ENCODE results near the gene HOMER1. TPM values are rescaled to one million over a fixed set of nuclear protein-coding genes. Genes with fewer than 3 reads are reported as not detected.

The HOMER1 gene
- total RNA-seq, 1 donor, result 14.1 TPM

GRCh38 chr5:79490323-79490936 lies 23.5 kb downstream of the HOMER1 start:
- no peaks in the 10 kb centered on the region for H3K36me3 ChIP-seq (ENCODE audit: insufficient read depth, low read length)
- H3K4me1 ChIP-seq (ENCODE audit: insufficient read depth, low read length), result peaks cover 3% of the 10 kb centered on the region
- no peak overlapping the region for H3K4me2 ChIP-seq (ENCODE audit: insufficient read depth, low read length)
- no peak overlapping the region for H3K27ac ChIP-seq (ENCODE audit: low read depth, low read length)
- no peak for DNase-seq (ENCODE audit: insufficient read length, low spot score, missing footprints)
- TF ChIP-seq CTCF (IDR thresholded peaks at IDR 0.05; ENCODE audit: extremely low read depth, low read depth, low read length), result no peak
- H4K20me1 ChIP-seq (ENCODE audit: insufficient read depth, low read length), result peaks cover 3% of the 10 kb centered on the region
- H3K9me3 ChIP-seq (ENCODE audit: low read depth, low read length), result no peaks in the 10 kb centered on the region
- H3K27me3 ChIP-seq (ENCODE audit: insufficient read depth, low read length), result no peaks in the 10 kb centered on the region
- H3K79me2 ChIP-seq (ENCODE audit: insufficient read depth, low read length), result peaks cover 6% of the 10 kb centered on the region
- H2AFZ ChIP-seq (ENCODE audit: low read length), result no peak overlapping the region
- no peak overlapping the region for H3K4me3 ChIP-seq (ENCODE audit: insufficient read depth, low read length)

GRCh38 chr5:79489773-79490172 lies 24.2 kb downstream of the HOMER1 start:
- H4K20me1 ChIP-seq (ENCODE audit: insufficient read depth, low read length), result peaks cover 3% of the 10 kb centered on the region
- H3K4me1 ChIP-seq (ENCODE audit: insufficient read depth, low read length), result peaks cover 3% of the 10 kb centered on the region
- DNase-seq (ENCODE audit: insufficient read length, low spot score, missing footprints), result no peak
- H3K27me3 ChIP-seq (ENCODE audit: insufficient read depth, low read length), result no peaks in the 10 kb centered on the region
- peaks cover 6% of the 10 kb centered on the region for H3K79me2 ChIP-seq (ENCODE audit: insufficient read depth, low read length)
- no peak overlapping the region for H3K4me3 ChIP-seq (ENCODE audit: insufficient read depth, low read length)
- H3K36me3 ChIP-seq (ENCODE audit: insufficient read depth, low read length), result no peaks in the 10 kb centered on the region
- H2AFZ ChIP-seq (ENCODE audit: low read length), result no peak overlapping the region
- H3K27ac ChIP-seq (ENCODE audit: low read depth, low read length), result no peak overlapping the region
- H3K9me3 ChIP-seq (ENCODE audit: low read depth, low read length), result no peaks in the 10 kb centered on the region
- H3K4me2 ChIP-seq (ENCODE audit: insufficient read depth, low read length), result no peak overlapping the region
- TF ChIP-seq CTCF (IDR thresholded peaks at IDR 0.05; ENCODE audit: extremely low read depth, low read depth, low read length), result no peak

GRCh38 chr5:79488775-79489174 lies 25.2 kb downstream of the HOMER1 start:
- Histone ChIP-seq H3K36me3 (ENCODE audit: insufficient read depth, low read length) (no peaks in the 10 kb centered on the region), H4K20me1 (ENCODE audit: insufficient read depth, low read length) (peaks cover 3% of the 10 kb centered on the region), H3K27ac (ENCODE audit: low read depth, low read length) (no peak overlapping the region), H3K4me2 (ENCODE audit: insufficient read depth, low read length) (no peak overlapping the region), H3K27me3 (ENCODE audit: insufficient read depth, low read length) (no peaks in the 10 kb centered on the region), H3K4me3 (ENCODE audit: insufficient read depth, low read length) (no peak overlapping the region), H2AFZ (ENCODE audit: low read length) (no peak overlapping the region), H3K79me2 (ENCODE audit: insufficient read depth, low read length) (peaks cover 6% of the 10 kb centered on the region), H3K9me3 (ENCODE audit: low read depth, low read length) (no peaks in the 10 kb centered on the region), H3K4me1 (ENCODE audit: insufficient read depth, low read length) (no peaks in the 10 kb centered on the region)
- peak; percentile 17 for DNase-seq (ENCODE audit: insufficient read length, low spot score, missing footprints)
- TF ChIP-seq CTCF (IDR thresholded peaks at IDR 0.05; ENCODE audit: extremely low read depth, low read depth, low read length), result no peak

GRCh38 chr5:79488058-79488457 lies 25.9 kb downstream of the HOMER1 start:
- Histone ChIP-seq H3K4me2 (ENCODE audit: insufficient read depth, low read length) (no peak overlapping the region), H2AFZ (ENCODE audit: low read length) (no peak overlapping the region), H3K27ac (ENCODE audit: low read depth, low read length) (no peak overlapping the region), H3K36me3 (ENCODE audit: insufficient read depth, low read length) (no peaks in the 10 kb centered on the region), H3K27me3 (ENCODE audit: insufficient read depth, low read length) (no peaks in the 10 kb centered on the region), H4K20me1 (ENCODE audit: insufficient read depth, low read length) (no peaks in the 10 kb centered on the region), H3K79me2 (ENCODE audit: insufficient read depth, low read length) (peaks cover 3% of the 10 kb centered on the region), H3K9me3 (ENCODE audit: low read depth, low read length) (no peaks in the 10 kb centered on the region), H3K4me3 (ENCODE audit: insufficient read depth, low read length) (no peak overlapping the region), H3K4me1 (ENCODE audit: insufficient read depth, low read length) (no peaks in the 10 kb centered on the region)
- TF ChIP-seq CTCF (IDR thresholded peaks at IDR 0.05; ENCODE audit: extremely low read depth, low read depth, low read length), result no peak
- DNase-seq (ENCODE audit: insufficient read length, low spot score, missing footprints), result no peak

All from osteoblast (primary cell).